ENCODE results near the gene CNPPD1.

DNA sequence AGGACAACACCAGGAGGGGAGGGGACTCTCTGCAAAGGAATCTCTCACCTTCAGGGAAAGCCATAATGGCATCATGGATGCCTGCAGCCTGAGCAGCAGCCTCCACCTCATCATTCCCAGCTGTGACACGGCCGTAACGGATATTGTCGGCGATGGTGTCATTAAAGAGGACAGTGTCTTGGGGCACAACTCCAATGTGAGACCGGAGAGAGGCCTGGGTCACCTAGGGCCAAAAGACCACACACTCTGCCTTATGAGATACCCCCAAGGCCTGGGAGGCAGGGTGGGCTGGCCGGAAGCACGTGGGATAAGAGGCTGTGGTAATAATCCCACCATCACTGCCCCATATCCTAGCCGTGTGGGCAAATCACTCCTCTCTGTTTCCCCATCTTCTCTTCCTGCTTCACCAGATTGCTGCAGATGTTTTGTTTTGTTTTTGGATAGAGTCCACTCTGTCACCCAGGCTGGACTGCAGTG lies 34.2 kb upstream of the CNPPD1 start:
- TF ChIP-seq EZH2phosphoT487 (IDR thresholded peaks at IDR 0.05; ENCODE audit: borderline replicate concordance, low read length), result no peak
- TF ChIP-seq, protein P1, sequence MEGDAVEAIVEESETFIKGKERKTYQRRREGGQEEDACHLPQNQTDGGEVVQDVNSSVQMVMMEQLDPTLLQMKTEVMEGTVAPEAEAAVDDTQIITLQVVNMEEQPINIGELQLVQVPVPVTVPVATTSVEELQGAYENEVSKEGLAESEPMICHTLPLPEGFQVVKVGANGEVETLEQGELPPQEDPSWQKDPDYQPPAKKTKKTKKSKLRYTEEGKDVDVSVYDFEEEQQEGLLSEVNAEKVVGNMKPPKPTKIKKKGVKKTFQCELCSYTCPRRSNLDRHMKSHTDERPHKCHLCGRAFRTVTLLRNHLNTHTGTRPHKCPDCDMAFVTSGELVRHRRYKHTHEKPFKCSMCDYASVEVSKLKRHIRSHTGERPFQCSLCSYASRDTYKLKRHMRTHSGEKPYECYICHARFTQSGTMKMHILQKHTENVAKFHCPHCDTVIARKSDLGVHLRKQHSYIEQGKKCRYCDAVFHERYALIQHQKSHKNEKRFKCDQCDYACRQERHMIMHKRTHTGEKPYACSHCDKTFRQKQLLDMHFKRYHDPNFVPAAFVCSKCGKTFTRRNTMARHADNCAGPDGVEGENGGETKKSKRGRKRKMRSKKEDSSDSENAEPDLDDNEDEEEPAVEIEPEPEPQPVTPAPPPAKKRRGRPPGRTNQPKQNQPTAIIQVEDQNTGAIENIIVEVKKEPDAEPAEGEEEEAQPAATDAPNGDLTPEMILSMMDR (conservative IDR thresholded peaks at IDR 0.05; ENCODE audit: low read depth, low read length), result no peak
- TF ChIP-seq EZH2 (IDR thresholded peaks at IDR 0.05; ENCODE audit: low read length, unreplicated experiment), result no peak
